GM19463 (cell line): ENCODE results near the gene FBRS.
"Not testable (repeated sequence)": the region's sequence is repeated elsewhere in the genome, so short reads cannot be mapped to it uniquely, and the experiment has no call there.

Experiments used
- ATAC-seq: cut with Tn5 transposase; IDR thresholded peaks from one replicate; pipeline ENCODE4 v1.9.1; 2021; ENCODE audit warnings: mild to moderate bottlenecking, moderate library complexity; ENCODE audit not compliant: unreplicated experiment

Gene FBRS

GRCh38 chr16:30663038-30663437 is 4.8 kb downstream of the FBRS start:
- ATAC-seq, result no peak

GRCh38 chr16:30663820-30664219 is 5.6 kb downstream of the FBRS start:
- no peak for ATAC-seq

GRCh38 chr16:30664616-30665109 is 6.4 kb downstream of the FBRS start:
- ATAC-seq, result no peak

- no peak for ATAC-seq
Observed at GRCh38 chr16:30665155-30665829, 7.1 kb downstream of the FBRS start.

GRCh38 chr16:30665830-30666190 is 7.6 kb downstream of the FBRS start:
- ATAC-seq, result no peak

GRCh38 chr16:30666681-30667080 is 8.4 kb downstream of the FBRS start:
- ATAC-seq, result no peak

GRCh38 chr16:30667361-30667905 is 9.2 kb downstream of the FBRS start:
- no peak for ATAC-seq

GRCh38 chr16:30668393-30668792 is 10.2 kb downstream of the FBRS start:
- ATAC-seq, result no peak

GRCh38 chr16:30669026-30669902 is 11.0 kb downstream of the FBRS start:
- no peak for ATAC-seq

GRCh38 chr16:30669903-30670824 is 11.9 kb downstream of the FBRS start:
- ATAC-seq, result no peak

GRCh38 chr16:30675143-30675542 is 16.9 kb downstream of the FBRS start:
- ATAC-seq, result no peak

GRCh38 chr16:30677931-30678585 is 19.8 kb downstream of the FBRS start:
- ATAC-seq, result no peak

- no peak for ATAC-seq
Observed at GRCh38 chr16:30678586-30678970, 20.3 kb downstream of the FBRS start.

- ATAC-seq, result no peak
Observed at GRCh38 chr16:30680326-30680725, 22.1 kb downstream of the FBRS start.

- no peak for ATAC-seq
Observed at GRCh38 chr16:30688701-30689100, 30.5 kb downstream of the FBRS start.

GRCh38 chr16:30691907-30692306 is 33.7 kb downstream of the FBRS start:
- no peak for ATAC-seq

GRCh38 chr16:30692396-30693064 is 34.3 kb downstream of the FBRS start:
- ATAC-seq, result no peak

GRCh38 chr16:30694926-30695693 is 36.9 kb downstream of the FBRS start:
- ATAC-seq, result no peak

GRCh38 chr16:30696646-30697045 is 38.4 kb downstream of the FBRS start:
- not testable (repeated sequence) for ATAC-seq
